WTC11 (cell line): ENCODE data around the gene EFHB.

Experiments used
- ETV6 ChIP-seq: sonication (generic); formaldehyde crosslinking; IDR thresholded peaks from 2 replicates; pipeline ENCODE4 v1.8.1; 2022; ENCODE audit warnings: mild to moderate bottlenecking, missing genetic modification reagents
- FOXP1 ChIP-seq: sonication (generic); formaldehyde crosslinking; IDR thresholded peaks from 2 replicates; pipeline ENCODE4 v1.8.0; 2022; ENCODE audit warnings: missing genetic modification reagents, mild to moderate bottlenecking, moderate library complexity, borderline replicate concordance
- TP53 ChIP-seq: sonication (generic); formaldehyde crosslinking; IDR thresholded peaks from 2 replicates; pipeline ENCODE4 v1.8.1; 2023; ENCODE audit warnings: mild to moderate bottlenecking, missing genetic modification reagents
- TF ChIP-seq, protein P1 (sequence below): fragments of 200-600 bp; IDR thresholded peaks from 2 replicates; pipeline ENCODE4 v1.8.0; 2022; ENCODE audit warnings: antibody characterized with exemption
- TF ChIP-seq, protein P2 (sequence below): sonication (generic); formaldehyde crosslinking; IDR thresholded peaks from 2 replicates; pipeline ENCODE4 v1.8.1; 2023; ENCODE audit warnings: mild to moderate bottlenecking, moderate library complexity, missing genetic modification reagents

DNA sequence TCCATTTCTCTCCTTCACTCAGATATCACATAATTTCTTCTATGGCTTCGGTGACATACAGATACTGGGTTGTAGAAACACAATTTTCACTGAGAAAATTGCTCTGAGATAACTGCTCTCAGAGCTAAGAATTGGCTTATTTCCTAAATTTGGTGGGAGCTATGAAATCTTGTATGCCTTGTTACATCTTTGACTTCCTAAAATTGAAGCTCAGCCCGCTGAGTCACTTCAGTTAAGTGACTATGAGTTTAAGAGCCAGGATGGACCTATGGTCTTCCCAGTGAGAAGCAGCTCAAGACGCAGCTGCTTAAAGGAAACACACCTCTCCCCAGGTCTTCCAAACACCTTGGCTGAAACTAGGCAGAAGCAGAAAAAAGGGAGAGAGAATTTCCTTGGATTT lies 56.4 kb downstream of the EFHB start:
- TF ChIP-seq, protein P1, sequence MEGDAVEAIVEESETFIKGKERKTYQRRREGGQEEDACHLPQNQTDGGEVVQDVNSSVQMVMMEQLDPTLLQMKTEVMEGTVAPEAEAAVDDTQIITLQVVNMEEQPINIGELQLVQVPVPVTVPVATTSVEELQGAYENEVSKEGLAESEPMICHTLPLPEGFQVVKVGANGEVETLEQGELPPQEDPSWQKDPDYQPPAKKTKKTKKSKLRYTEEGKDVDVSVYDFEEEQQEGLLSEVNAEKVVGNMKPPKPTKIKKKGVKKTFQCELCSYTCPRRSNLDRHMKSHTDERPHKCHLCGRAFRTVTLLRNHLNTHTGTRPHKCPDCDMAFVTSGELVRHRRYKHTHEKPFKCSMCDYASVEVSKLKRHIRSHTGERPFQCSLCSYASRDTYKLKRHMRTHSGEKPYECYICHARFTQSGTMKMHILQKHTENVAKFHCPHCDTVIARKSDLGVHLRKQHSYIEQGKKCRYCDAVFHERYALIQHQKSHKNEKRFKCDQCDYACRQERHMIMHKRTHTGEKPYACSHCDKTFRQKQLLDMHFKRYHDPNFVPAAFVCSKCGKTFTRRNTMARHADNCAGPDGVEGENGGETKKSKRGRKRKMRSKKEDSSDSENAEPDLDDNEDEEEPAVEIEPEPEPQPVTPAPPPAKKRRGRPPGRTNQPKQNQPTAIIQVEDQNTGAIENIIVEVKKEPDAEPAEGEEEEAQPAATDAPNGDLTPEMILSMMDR, result no peak
- TF ChIP-seq, protein P2, sequence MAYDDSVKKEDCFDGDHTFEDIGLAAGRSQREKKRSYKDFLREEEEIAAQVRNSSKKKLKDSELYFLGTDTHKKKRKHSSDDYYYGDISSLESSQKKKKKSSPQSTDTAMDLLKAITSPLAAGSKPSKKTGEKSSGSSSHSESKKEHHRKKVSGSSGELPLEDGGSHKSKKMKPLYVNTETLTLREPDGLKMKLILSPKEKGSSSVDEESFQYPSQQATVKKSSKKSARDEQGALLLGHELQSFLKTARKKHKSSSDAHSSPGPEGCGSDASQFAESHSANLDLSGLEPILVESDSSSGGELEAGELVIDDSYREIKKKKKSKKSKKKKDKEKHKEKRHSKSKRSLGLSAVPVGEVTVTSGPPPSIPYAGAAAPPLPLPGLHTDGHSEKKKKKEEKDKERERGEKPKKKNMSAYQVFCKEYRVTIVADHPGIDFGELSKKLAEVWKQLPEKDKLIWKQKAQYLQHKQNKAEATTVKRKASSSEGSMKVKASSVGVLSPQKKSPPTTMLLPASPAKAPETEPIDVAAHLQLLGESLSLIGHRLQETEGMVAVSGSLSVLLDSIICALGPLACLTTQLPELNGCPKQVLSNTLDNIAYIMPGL, result no peak
- no peak for TF ChIP-seq ETV6
- TF ChIP-seq TP53 (CRISPR knock-in tag), result no peak
- no peak for TF ChIP-seq FOXP1 (CRISPR knock-in tag)
